ENCODE data around the gene PNCK.

- TF ChIP-seq CTCF (IDR thresholded peaks at IDR 0.05; ENCODE audit: insufficient read depth, low read length, poor library complexity, severe bottlenecking) (no peak), EZH2phosphoT487 (conservative IDR thresholded peaks at IDR 0.05; ENCODE audit: low read length) (no peak)
Observed at GRCh38 chrX:153627675-153628111, 45.9 kb downstream of the PNCK start.

Measured in SU-DHL-6 (cell line).